OCI-LY7 (cell line): ENCODE results near the gene INSIG1. TPM values are rescaled to one million over a fixed set of nuclear protein-coding genes. Genes with fewer than 3 reads are reported as not detected.
A peak's percentile ranks its signal among the peaks of the same experiment; 100 is the strongest.

Experiments
- Bru-seq: library from RNA; stranded (reverse); fragments of 400-500 nt; gene quantifications from one replicate; lab custom pipeline; 2021; lab: Mats Ljungman, UMichigan
- BruChase-seq, 2 experiments: library from RNA; stranded (reverse); fragments of 400-500 nt; gene quantifications; one replicate each; lab custom pipeline; 2021; lab: Mats Ljungman, UMichigan
- BruUV-seq: library from RNA; stranded (reverse); fragments of 400-500 nt; replicated peaks from 2 replicates; lab custom pipeline; 2021; lab: Mats Ljungman, UMichigan
- CTCF ChIA-PET: fragments of 300-600 bp; sonication (Branson Sonifier 250); formaldehyde crosslinking; loops from one replicate; lab custom pipeline; 2022; ENCODE audit warnings: antibody characterized with exemption; ENCODE audit not compliant: unreplicated experiment; lab: Charles Lee
- POLR2A ChIA-PET: fragments of 300-600 bp; sonication (Branson Sonifier 250); formaldehyde crosslinking; loops from one replicate; lab custom pipeline; 2022; ENCODE audit warnings: antibody characterized with exemption; lab: Charles Lee
- DNase-seq: peaks from one replicate; pipeline ENCODE4 v3.0.0-alpha.2; 2015; ENCODE audit warnings: low spot score
- H2AFZ ChIP-seq: fragments of 200-600 bp; sonication (generic), shearing (Covaris generic); 2 replicates; pipeline ENCODE4 v1.6.1; 2014; ENCODE audit warnings: mild to moderate bottlenecking, antibody characterized with exemption, low read length, moderate library complexity
- H3K27ac ChIP-seq: fragments of 200-600 bp; sonication (generic); 2 replicates; pipeline ENCODE4 v1.5.1; 2014; ENCODE audit warnings: mixed run types, low read depth, mild to moderate bottlenecking, moderate library complexity, low read length, inconsistent platforms; ENCODE audit not compliant: poor library complexity, severe bottlenecking
- H3K36me3 ChIP-seq: fragments of 200-600 bp; sonication (generic); 2 replicates; pipeline ENCODE4 v1.6.1; 2014; ENCODE audit warnings: mild to moderate bottlenecking, antibody characterized with exemption, low read length, moderate library complexity, mixed read lengths; ENCODE audit not compliant: insufficient read depth
- H3K4me1 ChIP-seq: fragments of 200-600 bp; sonication (generic); 2 replicates; pipeline ENCODE4 v1.5.1; 2014; ENCODE audit warnings: mild to moderate bottlenecking, low read length; ENCODE audit not compliant: insufficient read depth, poor library complexity, severe bottlenecking
- H3K4me2 ChIP-seq: fragments of 200-600 bp; sonication (generic); 2 replicates; pipeline ENCODE4 v1.6.1; 2014; ENCODE audit warnings: mild to moderate bottlenecking, low read length
- H3K4me3 ChIP-seq: fragments of 200-600 bp; sonication (generic); 2 replicates; pipeline ENCODE4 v1.5.1; 2014; ENCODE audit warnings: mild to moderate bottlenecking, low read depth, low read length; ENCODE audit not compliant: poor library complexity, severe bottlenecking
- H3K79me2 ChIP-seq: fragments of 200-600 bp; sonication (generic); 2 replicates; pipeline ENCODE4 v1.6.1; 2016; ENCODE audit warnings: low read depth, mild to moderate bottlenecking, low read length, moderate library complexity, mixed read lengths; ENCODE audit not compliant: insufficient read depth
- H3K9me2 ChIP-seq: fragments of 200-600 bp; sonication (generic); 2 replicates; pipeline ENCODE4 v1.6.1; 2016; ENCODE audit warnings: mild to moderate bottlenecking, low read length, mixed read lengths; ENCODE audit not compliant: insufficient read depth
- H3K9me3 ChIP-seq: fragments of 200-600 bp; sonication (generic); 2 replicates; pipeline ENCODE4 v1.6.1; 2014; ENCODE audit warnings: mild to moderate bottlenecking, mixed run types, low read length, mixed read lengths
- H4K20me1 ChIP-seq: fragments of 200-600 bp; sonication (generic); 2 replicates; pipeline ENCODE4 v1.6.1; 2014; ENCODE audit warnings: mild to moderate bottlenecking, antibody characterized with exemption, low read length, moderate library complexity, mixed read lengths; ENCODE audit not compliant: insufficient read depth
- EZH2phosphoT487 ChIP-seq: fragments of 200-600 bp; sonication (generic); IDR thresholded peaks from 2 replicates; pipeline ENCODE4 v1.6.1; 2018; ENCODE audit warnings: low read depth, borderline replicate concordance, mild to moderate bottlenecking, mixed run types, antibody characterized with exemption, low read length, moderate library complexity, mixed read lengths
- intact Hi-C: fragments of 100-400 bp; cut with micrococcal nuclease; formaldehyde crosslinking; loops from one replicate; pipeline ENCODE4 v1.10.0; 2022; ENCODE audit not compliant: unreplicated experiment
- long read RNA-seq: library from polyadenylated mRNA; stranded (forward); transcript quantifications from one replicate; pipeline ENCODE4 v2.0.0, GENCODE V29; 2022
- total RNA-seq, 2 experiments: library from RNA; depleted of rRNA in 1 of 2; stranded (reverse); fragments of >200 nt in 1 of 2; shearing (Covaris generic) in 1 of 2; gene quantifications; 2 replicates each; pipeline ENCODE4 v1.2.3, GENCODE V29; 2014 to 2022
- TF ChIP-seq, protein P1 (sequence below): fragments of 200-600 bp; sonication (generic); conservative IDR thresholded peaks from 2 replicates; pipeline ENCODE4 v1.5.1; 2014; ENCODE audit warnings: mild to moderate bottlenecking, antibody characterized with exemption, low read length, moderate library complexity, mixed read lengths

INSIG1 gene
- total RNA-seq (2014; rRNA removed; shearing (Covaris generic)) (105 and 122 TPM in 2 replicates), total RNA-seq (2022) (164 and 166 TPM in 2 replicates), Bru-seq, nascent RNA (percentile 97 among the genes with signal in this experiment), BruChase-seq, experiment 1, labeled RNA remaining after a 6-hour chase (percentile 84 among the genes with signal in this experiment), BruChase-seq, experiment 2, labeled RNA remaining after a 2-hour chase (percentile 99 among the genes with signal in this experiment)
- long read RNA-seq, transcript INSIG1-202 (4 exons, 1,127 nt): minor isoform, 15 of 663 reads
- long read RNA-seq, transcript INSIG1-201 (6 exons, 3,010 nt): major isoform, 482 of 663 reads
- long read RNA-seq, partial matches to known transcripts: 41 of 663 reads
- long read RNA-seq, other reads (novel, unspliced or antisense): 122 of 663 reads

DNA sequence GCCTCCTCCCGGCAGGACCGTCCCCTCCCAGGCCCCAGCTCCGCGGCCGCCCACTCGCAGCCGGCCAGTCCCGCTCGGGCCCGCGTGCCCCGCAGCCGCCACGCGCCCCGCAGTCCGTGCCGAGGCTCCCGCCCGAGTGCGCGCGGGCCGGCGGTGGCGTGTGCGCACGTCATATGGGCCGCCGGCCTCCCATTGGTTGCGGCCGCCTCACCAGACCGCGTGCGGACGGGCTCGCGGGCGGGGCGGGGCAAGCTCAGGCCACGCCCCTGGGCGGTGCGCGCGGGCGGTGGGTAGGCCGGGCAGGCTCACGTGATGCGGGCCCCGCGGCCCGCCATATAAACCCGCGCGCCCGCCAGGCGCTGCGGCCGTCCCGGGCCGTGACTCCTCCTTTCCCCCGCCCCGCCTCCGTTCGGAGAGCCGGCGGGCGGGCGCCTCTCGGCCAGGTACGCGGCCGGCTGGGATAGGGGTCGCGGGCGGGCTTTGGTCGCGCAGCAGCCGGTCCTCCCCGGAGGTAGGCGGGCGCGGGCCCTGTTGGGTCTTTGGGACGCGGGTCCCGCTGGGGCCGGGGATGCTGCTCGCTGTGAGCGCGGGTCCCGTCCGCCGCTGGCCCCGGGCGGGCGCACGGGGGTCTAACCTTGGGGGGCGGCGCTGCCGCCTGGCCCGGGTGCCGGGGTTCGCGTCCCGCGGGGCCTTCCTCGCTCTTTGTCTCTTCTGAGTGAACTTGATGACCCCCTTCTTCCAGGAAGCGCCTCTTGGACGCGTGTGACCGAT lies at the start of gene INSIG1:
INSIG1 (plus strand) TSS at position 362 of the 771 bp plus-strand sequence; CDS start at position 770, 408 bp downstream.
- H3K36me3 ChIP-seq: peaks cover 36% of the 10 kb centered on the region
- peak within 1 kb of the TSS; percentile 53 for H2AFZ ChIP-seq
- H3K27ac ChIP-seq: peak within 1 kb of the TSS; percentile 83
- H4K20me1 ChIP-seq: peaks cover 30% of the 10 kb centered on the region
- H3K4me3 ChIP-seq: peak within 1 kb of the TSS; percentile 93
- no peaks in the 10 kb centered on the region for H3K9me3 ChIP-seq
- peak within 1 kb of the TSS; percentile 99 for H3K4me2 ChIP-seq
- BruUV-seq: no TSS peak
- H3K79me2 ChIP-seq: peaks cover 45% of the 10 kb centered on the region
- no peak for TF ChIP-seq EZH2phosphoT487
- TF ChIP-seq, protein P1, sequence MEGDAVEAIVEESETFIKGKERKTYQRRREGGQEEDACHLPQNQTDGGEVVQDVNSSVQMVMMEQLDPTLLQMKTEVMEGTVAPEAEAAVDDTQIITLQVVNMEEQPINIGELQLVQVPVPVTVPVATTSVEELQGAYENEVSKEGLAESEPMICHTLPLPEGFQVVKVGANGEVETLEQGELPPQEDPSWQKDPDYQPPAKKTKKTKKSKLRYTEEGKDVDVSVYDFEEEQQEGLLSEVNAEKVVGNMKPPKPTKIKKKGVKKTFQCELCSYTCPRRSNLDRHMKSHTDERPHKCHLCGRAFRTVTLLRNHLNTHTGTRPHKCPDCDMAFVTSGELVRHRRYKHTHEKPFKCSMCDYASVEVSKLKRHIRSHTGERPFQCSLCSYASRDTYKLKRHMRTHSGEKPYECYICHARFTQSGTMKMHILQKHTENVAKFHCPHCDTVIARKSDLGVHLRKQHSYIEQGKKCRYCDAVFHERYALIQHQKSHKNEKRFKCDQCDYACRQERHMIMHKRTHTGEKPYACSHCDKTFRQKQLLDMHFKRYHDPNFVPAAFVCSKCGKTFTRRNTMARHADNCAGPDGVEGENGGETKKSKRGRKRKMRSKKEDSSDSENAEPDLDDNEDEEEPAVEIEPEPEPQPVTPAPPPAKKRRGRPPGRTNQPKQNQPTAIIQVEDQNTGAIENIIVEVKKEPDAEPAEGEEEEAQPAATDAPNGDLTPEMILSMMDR: no peak
- ChIA-PET CTCF (no interaction called here), POLR2A (interaction anchor here (0.6 to 2.8 kb wide), 6 partner anchors 10 to 1551 kb away, joined by 3 to 18 read pairs (median 3); partner anchors contain the start of gene PAXIP1)
- H3K4me1 ChIP-seq: peaks cover 36% of the 10 kb centered on the region
- DNase-seq: peak; percentile 94
- H3K9me2 ChIP-seq: no peaks in the 10 kb centered on the region
- intact Hi-C loops: loop anchor here (1.0 to 5.0 kb wide), 5 partner anchors 47 to 425 kb away; partner anchors contain the start of gene RBM33

DNA sequence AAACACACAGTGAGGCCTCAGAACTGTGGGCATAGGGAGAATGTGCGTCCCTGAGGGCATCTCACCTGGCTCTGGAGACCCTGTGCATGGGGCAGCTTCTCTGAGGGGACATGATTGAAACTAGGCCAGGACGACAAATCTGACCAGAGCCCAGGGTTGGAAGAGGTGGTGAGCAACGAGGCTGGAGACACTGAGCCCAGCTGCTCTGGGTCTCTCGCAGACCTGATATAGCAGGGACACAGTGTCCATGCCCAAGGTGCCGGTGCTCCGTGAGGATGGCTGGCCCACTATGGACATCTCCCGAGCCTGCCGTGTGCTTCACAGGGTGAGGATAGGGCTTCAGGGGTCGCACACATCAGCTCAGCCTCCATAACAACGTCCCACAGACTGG lies 49.3 kb upstream of the INSIG1 start:
- BruUV-seq: no TSS peak
- H3K9me2 ChIP-seq: no peaks in the 10 kb centered on the region
- POLR2A ChIA-PET: no interaction called here
- intact Hi-C loops: no loop called here
- H2AFZ ChIP-seq: no peak overlapping the region
- DNase-seq: no peak
- no peak overlapping the region for H3K27ac ChIP-seq
- TF ChIP-seq, protein P1: no peak
- TF ChIP-seq EZH2phosphoT487: no peak
- H3K9me3 ChIP-seq: no peaks in the 10 kb centered on the region
- H3K4me1 ChIP-seq: no peaks in the 10 kb centered on the region
- no peaks in the 10 kb centered on the region for H4K20me1 ChIP-seq
- H3K4me2 ChIP-seq: no peak overlapping the region
- no peaks in the 10 kb centered on the region for H3K79me2 ChIP-seq
- CTCF ChIA-PET: no interaction called here
- no peak overlapping the region for H3K4me3 ChIP-seq
- H3K36me3 ChIP-seq: no peaks in the 10 kb centered on the region
